ENCODE results near the gene ZBTB40. TPM values are rescaled to one million over a fixed set of nuclear protein-coding genes. Genes with fewer than 3 reads are reported as not detected.

ZBTB40 gene
- polyA plus RNA-seq, 1 of the 3 experiments (the other 2 are of a cell fraction): 5.0 TPM

DNA sequence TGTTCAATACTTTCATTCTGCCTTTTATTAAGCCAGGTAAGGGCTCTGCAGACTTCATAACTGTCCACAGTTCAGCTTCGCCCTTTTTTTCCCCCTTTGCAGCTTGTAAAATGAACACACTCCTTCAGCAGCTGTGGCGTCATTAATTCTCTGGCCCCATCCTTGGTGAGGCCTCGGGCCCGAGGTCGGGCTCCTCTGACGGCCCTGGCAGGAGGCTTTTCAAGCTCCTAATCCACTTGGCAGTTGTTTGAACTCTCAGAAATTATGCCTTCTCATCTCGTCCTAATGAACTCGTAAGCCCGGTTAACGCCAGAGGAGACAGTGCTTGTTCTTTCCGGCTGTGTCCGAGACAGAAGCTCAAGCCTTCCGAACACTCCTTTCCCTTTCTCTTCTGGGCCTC lies 93.5 kb downstream of the ZBTB40 start (continued):
- TF ChIP-seq, protein P1, sequence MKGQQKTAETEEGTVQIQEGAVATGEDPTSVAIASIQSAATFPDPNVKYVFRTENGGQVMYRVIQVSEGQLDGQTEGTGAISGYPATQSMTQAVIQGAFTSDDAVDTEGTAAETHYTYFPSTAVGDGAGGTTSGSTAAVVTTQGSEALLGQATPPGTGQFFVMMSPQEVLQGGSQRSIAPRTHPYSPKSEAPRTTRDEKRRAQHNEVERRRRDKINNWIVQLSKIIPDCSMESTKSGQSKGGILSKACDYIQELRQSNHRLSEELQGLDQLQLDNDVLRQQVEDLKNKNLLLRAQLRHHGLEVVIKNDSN (IDR thresholded peaks at IDR 0.05; ENCODE audit: borderline replicate concordance, low read depth): no peak
- TF ChIP-seq, protein P2, sequence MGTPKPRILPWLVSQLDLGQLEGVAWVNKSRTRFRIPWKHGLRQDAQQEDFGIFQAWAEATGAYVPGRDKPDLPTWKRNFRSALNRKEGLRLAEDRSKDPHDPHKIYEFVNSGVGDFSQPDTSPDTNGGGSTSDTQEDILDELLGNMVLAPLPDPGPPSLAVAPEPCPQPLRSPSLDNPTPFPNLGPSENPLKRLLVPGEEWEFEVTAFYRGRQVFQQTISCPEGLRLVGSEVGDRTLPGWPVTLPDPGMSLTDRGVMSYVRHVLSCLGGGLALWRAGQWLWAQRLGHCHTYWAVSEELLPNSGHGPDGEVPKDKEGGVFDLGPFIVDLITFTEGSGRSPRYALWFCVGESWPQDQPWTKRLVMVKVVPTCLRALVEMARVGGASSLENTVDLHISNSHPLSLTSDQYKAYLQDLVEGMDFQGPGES (IDR thresholded peaks at IDR 0.05; ENCODE audit: low read depth, low read length): no peak
- no peak for TF ChIP-seq ELF1 (IDR thresholded peaks at IDR 0.05)

DNA sequence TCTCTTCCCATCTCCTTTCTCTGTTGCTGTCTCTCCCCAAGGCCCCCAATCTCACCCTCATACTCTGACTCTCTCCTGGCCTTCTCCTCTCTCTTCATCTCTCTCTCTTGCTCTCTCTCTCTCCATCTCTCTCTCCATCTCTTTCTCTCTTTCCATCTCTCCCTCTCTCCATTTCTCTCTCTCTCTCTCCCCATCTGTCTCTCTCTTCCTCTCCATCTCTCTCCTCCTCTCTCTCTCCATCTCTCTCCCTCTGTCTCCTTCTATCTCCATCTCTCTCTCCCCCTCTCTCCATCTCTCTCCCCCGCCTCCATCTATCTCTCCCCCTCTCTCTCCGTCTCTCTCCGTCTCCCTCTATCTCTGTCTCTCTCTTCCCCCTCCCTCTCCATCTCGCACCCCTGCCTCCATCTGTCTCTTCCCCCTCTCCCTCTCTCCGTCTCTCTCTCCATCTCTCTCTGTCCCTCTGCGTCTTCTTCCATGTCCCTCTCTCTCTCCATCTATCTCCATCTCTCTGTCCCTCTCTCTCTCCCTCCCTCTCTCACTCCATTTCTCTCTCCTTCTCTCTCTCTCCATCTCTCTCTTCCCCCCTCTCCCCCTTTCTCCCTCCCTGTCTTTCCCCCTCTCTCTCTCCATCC lies 95.7 kb downstream of the ZBTB40 start:
- no peaks in the 10 kb centered on the region for H4K20me1 ChIP-seq (ENCODE audit: insufficient read depth)
- H3K4me1 ChIP-seq (ENCODE audit: control insufficient read depth in 1 of 2, insufficient read depth in 2 of 2, low read depth in 1 of 2, low read length in 1 of 2): peaks cover 0 to 7% of the 10 kb centered on the region in 2 experiments; a peak in 1 of 4 replicates
- no peaks in the 10 kb centered on the region for H3K9me3 ChIP-seq
- no peak overlapping the region for H2AFZ ChIP-seq (ENCODE audit: low read depth)
- DNase-seq: no peak
- no peak overlapping the region for H3K27ac ChIP-seq (ENCODE audit: low read depth in 2 of 2, low read length in 1 of 2)
- ChIA-PET CTCF (interaction anchor here (2.6 kb wide), 1 partner anchor 19 kb away, joined by 14 read pairs; no protein-coding TSS in a partner anchor), POLR2A (no interaction called here)
- H3K4me3 ChIP-seq (ENCODE audit: low read depth in 2 of 2, low read length in 1 of 2): no peak overlapping the region
- H3K4me2 ChIP-seq: no peak overlapping the region
- TF ChIP-seq MXI1 (IDR thresholded peaks at IDR 0.05; ENCODE audit: low read depth, low read length) (no peak), TCF12 (IDR thresholded peaks at IDR 0.05) (no peak), FOXM1 (IDR thresholded peaks at IDR 0.05; ENCODE audit: low read depth) (no peak), GABPA (IDR thresholded peaks at IDR 0.05; ENCODE audit: low read depth) (no peak), FOXJ3 (CRISPR knock-in tag; IDR thresholded peaks at IDR 0.05) (no peak), TAF1 (IDR thresholded peaks at IDR 0.05; ENCODE audit: borderline replicate concordance, low read depth, low read length) (no peak), MEF2A (IDR thresholded peaks at IDR 0.05; ENCODE audit: borderline replicate concordance, low read depth) (no peak), YY1 (IDR thresholded peaks at IDR 0.05; ENCODE audit: low read depth) (no peak), SIN3A (IDR thresholded peaks at IDR 0.05; ENCODE audit: borderline replicate concordance, low read depth, low read length) (no peak), EP300 (IDR thresholded peaks at IDR 0.05; ENCODE audit: borderline replicate concordance in 1 of 2, low read depth in 1 of 2, low read length in 1 of 2) (no peak), RXRA (IDR thresholded peaks at IDR 0.05; ENCODE audit: borderline replicate concordance, low read depth) (no peak), TEAD4 (IDR thresholded peaks at IDR 0.05; ENCODE audit: borderline replicate concordance, insufficient read depth) (no peak)
- TF ChIP-seq, protein P2 (IDR thresholded peaks at IDR 0.05; ENCODE audit: low read depth, low read length): no peak
- TF ChIP-seq, protein P3, sequence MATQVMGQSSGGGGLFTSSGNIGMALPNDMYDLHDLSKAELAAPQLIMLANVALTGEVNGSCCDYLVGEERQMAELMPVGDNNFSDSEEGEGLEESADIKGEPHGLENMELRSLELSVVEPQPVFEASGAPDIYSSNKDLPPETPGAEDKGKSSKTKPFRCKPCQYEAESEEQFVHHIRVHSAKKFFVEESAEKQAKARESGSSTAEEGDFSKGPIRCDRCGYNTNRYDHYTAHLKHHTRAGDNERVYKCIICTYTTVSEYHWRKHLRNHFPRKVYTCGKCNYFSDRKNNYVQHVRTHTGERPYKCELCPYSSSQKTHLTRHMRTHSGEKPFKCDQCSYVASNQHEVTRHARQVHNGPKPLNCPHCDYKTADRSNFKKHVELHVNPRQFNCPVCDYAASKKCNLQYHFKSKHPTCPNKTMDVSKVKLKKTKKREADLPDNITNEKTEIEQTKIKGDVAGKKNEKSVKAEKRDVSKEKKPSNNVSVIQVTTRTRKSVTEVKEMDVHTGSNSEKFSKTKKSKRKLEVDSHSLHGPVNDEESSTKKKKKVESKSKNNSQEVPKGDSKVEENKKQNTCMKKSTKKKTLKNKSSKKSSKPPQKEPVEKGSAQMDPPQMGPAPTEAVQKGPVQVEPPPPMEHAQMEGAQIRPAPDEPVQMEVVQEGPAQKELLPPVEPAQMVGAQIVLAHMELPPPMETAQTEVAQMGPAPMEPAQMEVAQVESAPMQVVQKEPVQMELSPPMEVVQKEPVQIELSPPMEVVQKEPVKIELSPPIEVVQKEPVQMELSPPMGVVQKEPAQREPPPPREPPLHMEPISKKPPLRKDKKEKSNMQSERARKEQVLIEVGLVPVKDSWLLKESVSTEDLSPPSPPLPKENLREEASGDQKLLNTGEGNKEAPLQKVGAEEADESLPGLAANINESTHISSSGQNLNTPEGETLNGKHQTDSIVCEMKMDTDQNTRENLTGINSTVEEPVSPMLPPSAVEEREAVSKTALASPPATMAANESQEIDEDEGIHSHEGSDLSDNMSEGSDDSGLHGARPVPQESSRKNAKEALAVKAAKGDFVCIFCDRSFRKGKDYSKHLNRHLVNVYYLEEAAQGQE (IDR thresholded peaks at IDR 0.05; ENCODE audit: low read depth, low read length): no peak
- no peaks in the 10 kb centered on the region for H3K9me2 ChIP-seq
- H3F3A ChIP-seq (replicated peaks; ENCODE audit: insufficient read depth): no peaks in the 10 kb centered on the region
- no peaks in the 10 kb centered on the region for H3K36me3 ChIP-seq (replicated peaks in 1 of 2; ENCODE audit: control insufficient read depth in 1 of 2, insufficient read depth in 2 of 2, low read length in 1 of 2)
- H3K9ac ChIP-seq: no peak overlapping the region
- H3K27me3 ChIP-seq (ENCODE audit: insufficient read depth): peaks cover 10% of the 10 kb centered on the region; the same call in 1 of the 2 replicates
- no peaks in the 10 kb centered on the region for H3K79me2 ChIP-seq (ENCODE audit: insufficient read depth)
- WGBS (ENCODE audit: low lambda C conversion rate): 62% methylated on average over 6 of the region's 6 CpGs
